IMR-90 (cell line): ENCODE data around the gene BNIP3. TPM values are rescaled to one million over a fixed set of nuclear protein-coding genes. Genes with fewer than 3 reads are reported as not detected.

Source experiments
- ATAC-seq: fragments of 200-7000 bp; cut with Tn5 transposase; 2 replicates; pipeline ENCODE4 v1.9.1; 2020; ENCODE audit warnings: low read depth, mild to moderate bottlenecking, moderate library complexity
- BruUV-seq: library from RNA; stranded (reverse); fragments of 400-500 nt; replicated peaks from 2 replicates; lab custom pipeline; 2021; lab: Mats Ljungman, UMichigan
- CTCF ChIA-PET: fragments of 300-600 bp; formaldehyde crosslinking; extraction: SDS; loops from one replicate; lab custom pipeline; 2021; ENCODE audit warnings: antibody characterized with exemption; lab: Yijun Ruan, JAX
- POLR2A ChIA-PET: fragments of 300-600 bp; sonication (Branson Sonifier 250); formaldehyde crosslinking; loops from one replicate; lab custom pipeline; 2022; ENCODE audit warnings: antibody characterized with exemption; ENCODE audit not compliant: unreplicated experiment; lab: Charles Lee
- DNase-seq: peaks from one replicate; pipeline ENCODE4 v3.0.0; 2013
- H2AFZ ChIP-seq: replicated peaks from 2 replicates; pipeline ENCODE3; 2013; ENCODE audit warnings: low read length, mild to moderate bottlenecking; ENCODE audit not compliant: poor library complexity
- H2AK5ac ChIP-seq: 2 replicates; pipeline ENCODE4 v1.6.1; 2013; ENCODE audit warnings: low read depth, low read length, inconsistent platforms
- H2AK9ac ChIP-seq: replicated peaks from 2 replicates; pipeline ENCODE3; 2013; ENCODE audit warnings: mild to moderate bottlenecking, low read depth, low read length, moderate library complexity; ENCODE audit not compliant: poor library complexity
- H2BK120ac ChIP-seq: 2 replicates; pipeline ENCODE4 v1.6.1; 2013; ENCODE audit warnings: low read depth, low read length, inconsistent platforms
- H2BK15ac ChIP-seq: 3 replicates; pipeline ENCODE4 v1.6.1; 2013; ENCODE audit warnings: low read depth, low read length, inconsistent platforms
- H2BK20ac ChIP-seq: 2 replicates; pipeline ENCODE4 v1.6.1; 2013; ENCODE audit warnings: low read depth, mild to moderate bottlenecking, inconsistent platforms, low read length, moderate library complexity
- H2BK5ac ChIP-seq: 2 replicates; pipeline ENCODE4 v1.6.1; 2013; ENCODE audit warnings: mild to moderate bottlenecking, low read depth, low read length, inconsistent platforms; ENCODE audit not compliant: poor library complexity, severe bottlenecking
- H3K14ac ChIP-seq: replicated peaks from 2 replicates; pipeline ENCODE4 v1.6.1; 2013; ENCODE audit warnings: low read depth, low read length, inconsistent platforms
- H3K18ac ChIP-seq: 2 replicates; pipeline ENCODE4 v1.6.1; 2013; ENCODE audit warnings: low read depth, low read length, control low read depth
- H3K23ac ChIP-seq: 2 replicates; pipeline ENCODE4 v1.6.1; 2013; ENCODE audit warnings: low read depth, low read length, inconsistent platforms
- H3K27ac ChIP-seq: 2 replicates; pipeline ENCODE4 v1.5.1; 2013; ENCODE audit warnings: mild to moderate bottlenecking, control low read depth, low read length; ENCODE audit not compliant: insufficient read depth
- H3K27me3 ChIP-seq: 2 replicates; pipeline ENCODE4 v1.6.1; 2013; ENCODE audit warnings: low read length; ENCODE audit not compliant: control insufficient read depth, insufficient read depth
- H3K36me3 ChIP-seq: 2 replicates; pipeline ENCODE4 v1.6.1; 2013; ENCODE audit warnings: low read length, mixed read lengths; ENCODE audit not compliant: control insufficient read depth, insufficient read depth
- H3K4ac ChIP-seq: 2 replicates; pipeline ENCODE4 v1.6.1; 2013; ENCODE audit warnings: low read depth, low read length, inconsistent platforms
- H3K4me1 ChIP-seq: 2 replicates; pipeline ENCODE4 v1.6.1; 2013; ENCODE audit warnings: low read length, mixed read lengths; ENCODE audit not compliant: control insufficient read depth, insufficient read depth
- H3K4me2 ChIP-seq: 2 replicates; pipeline ENCODE4 v1.6.1; 2013; ENCODE audit warnings: low read depth, mild to moderate bottlenecking, control low read depth, low read length, moderate library complexity
- H3K4me3 ChIP-seq: 2 replicates; pipeline ENCODE4 v1.5.1; 2013; ENCODE audit warnings: low read depth, mild to moderate bottlenecking, control low read depth, low read length, moderate library complexity; ENCODE audit not compliant: insufficient read depth
- H3K56ac ChIP-seq: 2 replicates; pipeline ENCODE4 v1.6.1; 2013; ENCODE audit warnings: low read length, inconsistent platforms; ENCODE audit not compliant: insufficient read depth; ENCODE audit errors: extremely low read depth
- H3K79me1 ChIP-seq, 2 experiments: 2 replicates each; pipeline ENCODE4 v1.6.1; 2013; ENCODE audit warnings: low read length in 2 of 2, inconsistent platforms in 1 of 2, low read depth in 1 of 2
- H3K9ac ChIP-seq: 2 replicates; pipeline ENCODE4 v1.6.1; 2013; ENCODE audit warnings: low read depth, low read length, control low read depth
- H3K9me1 ChIP-seq: 2 replicates; pipeline ENCODE4 v1.6.1; 2013; ENCODE audit warnings: low read length, inconsistent platforms; ENCODE audit not compliant: insufficient read depth
- H3K9me3 ChIP-seq: 2 replicates; pipeline ENCODE4 v1.6.1; 2013; ENCODE audit warnings: low read length; ENCODE audit not compliant: control insufficient read depth, insufficient read depth
- H4K20me1 ChIP-seq: 2 replicates; pipeline ENCODE4 v1.6.1; 2013; ENCODE audit warnings: low read length, inconsistent platforms; ENCODE audit not compliant: insufficient read depth
- H4K5ac ChIP-seq: 2 replicates; pipeline ENCODE4 v1.6.1; 2013; ENCODE audit warnings: mild to moderate bottlenecking, low read depth, low read length, control low read depth
- H4K8ac ChIP-seq, 2 experiments: 2 replicates each; pipeline ENCODE4 v1.6.1; 2013; ENCODE audit warnings: low read depth in 2 of 2, low read length in 2 of 2, control low read depth in 1 of 2, inconsistent platforms in 1 of 2
- H4K91ac ChIP-seq: 2 replicates; pipeline ENCODE4 v1.6.1; 2013; ENCODE audit warnings: low read depth, low read length, inconsistent platforms; ENCODE audit not compliant: insufficient read depth
- CEBPB ChIP-seq: IDR thresholded peaks from 2 replicates; pipeline ENCODE4 v1.6.1; 2012; ENCODE audit warnings: low read depth, low read length, improper control_type of control experiment
- CHD1 ChIP-seq: IDR thresholded peaks from 2 replicates; pipeline ENCODE4 v1.6.1; 2012; ENCODE audit warnings: low read depth, low read length, improper control_type of control experiment
- CTCF ChIP-seq: conservative IDR thresholded peaks from 2 replicates; pipeline ENCODE4 v1.5.1; 2012; ENCODE audit warnings: mild to moderate bottlenecking, low read depth, low read length, improper control_type of control experiment
- FOS ChIP-seq: fragments of 150-350 bp; IDR thresholded peaks from 2 replicates; pipeline ENCODE4 v1.6.1; 2016; ENCODE audit warnings: low read depth, low read length
- MAFK ChIP-seq: IDR thresholded peaks from 2 replicates; pipeline ENCODE4 v1.6.1; 2012; ENCODE audit warnings: low read depth, low read length, improper control_type of control experiment
- MAZ ChIP-seq: IDR thresholded peaks from 2 replicates; pipeline ENCODE4 v1.6.1; 2012; ENCODE audit warnings: low read depth, mild to moderate bottlenecking, low read length, improper control_type of control experiment, moderate library complexity, borderline replicate concordance
- MXI1 ChIP-seq: IDR thresholded peaks from 2 replicates; pipeline ENCODE4 v1.6.1; 2012; ENCODE audit warnings: low read depth, mild to moderate bottlenecking, low read length, moderate library complexity, borderline replicate concordance
- NFE2L2 ChIP-seq: fragments of 150-350 bp; IDR thresholded peaks from 2 replicates; pipeline ENCODE4 v1.6.1; 2016; ENCODE audit warnings: low read depth, mild to moderate bottlenecking, low read length
- RAD21 ChIP-seq: IDR thresholded peaks from 2 replicates; pipeline ENCODE4 v1.6.1; 2012; ENCODE audit warnings: low read length, improper control_type of control experiment
- RCOR1 ChIP-seq: IDR thresholded peaks from 2 replicates; pipeline ENCODE4 v1.6.1; 2012; ENCODE audit warnings: mild to moderate bottlenecking, low read length, improper control_type of control experiment; ENCODE audit not compliant: insufficient replicate concordance
- RFX5 ChIP-seq: IDR thresholded peaks from 2 replicates; pipeline ENCODE4 v1.8.0; 2012; ENCODE audit warnings: low read depth, mild to moderate bottlenecking, low read length, moderate library complexity
- SMC3 ChIP-seq: fragments of 150-350 bp; IDR thresholded peaks from 2 replicates; pipeline ENCODE4 v1.6.1; 2016; ENCODE audit warnings: low read depth, mild to moderate bottlenecking, antibody characterized with exemption, low read length, moderate library complexity
- WGBS, 2 experiments: methylation state at CpG; one replicate each; pipeline versions ENCODE4 v1.1.5 to v1.1.7; 2013; ENCODE audit warnings: missing lambda C conversion rate in 2 of 2; ENCODE audit not compliant: insufficient read length in 1 of 2; ENCODE audit errors: extremely low coverage in 2 of 2; 5-methylcytosine and 5-hydroxymethylcytosine counted together
- dilution Hi-C: fragments of 300-500 bp; cut with HindIII; formaldehyde crosslinking; loops from one replicate; pipeline ENCODE4 v1.14.3; 2018; ENCODE audit warnings: low sequenced_read_pairs; ENCODE audit not compliant: unreplicated experiment
- in situ Hi-C: fragments of 300-500 bp; cut with MboI; formaldehyde crosslinking; loops from 3 replicates; pipeline ENCODE4 v1.14.3; 2019; ENCODE audit warnings: low sequenced_read_pairs, inconsistent platforms, mixed read lengths
- intact Hi-C: fragments of 100-400 bp; cut with micrococcal nuclease; formaldehyde crosslinking; loops from 2 replicates; pipeline ENCODE4 v1.10.0; 2022
- polyA plus RNA-seq, 3 experiments: library from polyadenylated mRNA; depleted of rRNA; stranded (reverse); fragments of >200 nt; gene quantifications; 2 replicates each; pipeline ENCODE4 v1.2.3, GENCODE V29; 2012; ENCODE audit warnings: low replicate concordance in 1 of 3
- total RNA-seq: library from RNA; depleted of rRNA; stranded (reverse); fragments of >200 nt; gene quantifications from 2 replicates; pipeline ENCODE4 v1.2.3, GENCODE V29; 2012
- TF ChIP-seq, protein P1 (sequence below): fragments of 150-350 bp; IDR thresholded peaks from 2 replicates; pipeline ENCODE4 v1.6.1; 2016; ENCODE audit warnings: low read depth, mild to moderate bottlenecking, low read length, moderate library complexity, borderline replicate concordance

The BNIP3 gene
- total and polyA plus RNA-seq, 2 of the 4 experiments (the other 2 are of a cell fraction): 134 to 211 TPM

DNA sequence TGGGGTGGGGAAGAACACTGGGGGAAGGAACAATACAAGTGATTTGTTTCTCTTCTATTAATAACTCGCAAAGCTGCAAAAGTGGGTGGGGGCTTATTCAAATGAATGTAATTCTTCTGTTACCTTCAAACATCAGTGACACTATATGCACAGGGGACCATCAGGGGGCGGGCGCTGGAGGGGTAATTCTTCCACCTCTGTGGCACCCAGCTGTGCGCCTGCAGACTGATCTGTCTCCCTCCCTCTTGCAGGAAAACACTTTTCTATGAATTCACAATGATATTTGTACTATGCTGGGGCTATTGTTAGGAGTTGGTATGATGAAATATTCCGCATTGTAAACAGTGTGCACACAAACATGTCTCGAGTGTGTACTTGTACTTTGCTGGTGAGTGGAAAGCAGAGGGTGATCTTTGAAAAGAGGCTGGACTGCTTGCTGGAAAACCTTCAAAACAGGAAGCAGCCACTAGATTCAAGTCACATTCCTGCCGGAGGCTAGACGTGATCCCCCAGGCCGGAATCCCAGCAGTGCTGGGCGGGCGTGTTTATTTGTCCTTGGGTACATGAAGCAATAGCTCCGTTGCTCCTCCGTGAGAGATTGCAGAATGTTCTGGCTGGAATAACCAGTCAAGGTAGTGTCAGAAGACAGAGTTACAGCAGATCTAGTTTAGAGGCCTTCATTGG is 15.8 kb upstream of the BNIP3 start:
- CTCF ChIA-PET: interaction anchor here (0.6 to 1.3 kb wide), 3 partner anchors 17 to 146 kb away, joined by 3 to 6 read pairs (median 4); no protein-coding TSS in a partner anchor
- POLR2A ChIA-PET: interaction anchor here (0.6 kb wide), 1 partner anchor 160 kb away, joined by 3 read pairs; no protein-coding TSS in a partner anchor
- no TSS peak for BruUV-seq
- TF ChIP-seq MXI1 (peak; percentile 70; the same call in 1 of the 2 replicates), RAD21 (peak; percentile 23), MAFK (no peak), CTCF (no peak), CHD1 (no peak), NFE2L2 (no peak), SMC3 (no peak), FOS (peak; percentile 41; the same call in 1 of the 2 replicates), RFX5 (no peak), RCOR1 (peak; percentile 47), MAZ (peak; percentile 66; the same call in 1 of the 2 replicates), CEBPB (peak; percentile 99)
- TF ChIP-seq, protein P1, sequence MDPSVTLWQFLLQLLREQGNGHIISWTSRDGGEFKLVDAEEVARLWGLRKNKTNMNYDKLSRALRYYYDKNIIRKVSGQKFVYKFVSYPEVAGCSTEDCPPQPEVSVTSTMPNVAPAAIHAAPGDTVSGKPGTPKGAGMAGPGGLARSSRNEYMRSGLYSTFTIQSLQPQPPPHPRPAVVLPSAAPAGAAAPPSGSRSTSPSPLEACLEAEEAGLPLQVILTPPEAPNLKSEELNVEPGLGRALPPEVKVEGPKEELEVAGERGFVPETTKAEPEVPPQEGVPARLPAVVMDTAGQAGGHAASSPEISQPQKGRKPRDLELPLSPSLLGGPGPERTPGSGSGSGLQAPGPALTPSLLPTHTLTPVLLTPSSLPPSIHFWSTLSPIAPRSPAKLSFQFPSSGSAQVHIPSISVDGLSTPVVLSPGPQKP: no peak

More for the DNA sequence above, 15.8 kb upstream of the BNIP3 start:
- DNase-seq: peak; percentile 90
- Histone ChIP-seq H3K27ac (peak overlapping the region; percentile 51; the same call in 1 of the 2 replicates), H3K9ac (no peak overlapping the region; the same call in 1 of the 2 replicates), H3K4ac (peak overlapping the region; percentile 48; the same call in 1 of the 2 replicates), H3K18ac (peak overlapping the region; percentile 42; the same call in 1 of the 2 replicates), H2BK120ac (peak overlapping the region; percentile 50), H3K4me2 (peak overlapping the region; percentile 38), H3K23ac (no peak overlapping the region), H3K79me1 (no peaks in the 10 kb centered on the region), H3K4me1 (peaks cover 18% of the 10 kb centered on the region), H2BK5ac (peak overlapping the region; percentile 12), H3K9me1 (peaks cover 10% of the 10 kb centered on the region; the same call in 1 of the 2 replicates), H4K91ac (peak overlapping the region; percentile 17; the same call in 1 of the 2 replicates), H4K20me1 (no peaks in the 10 kb centered on the region), H3K27me3 (peaks cover 2% of the 10 kb centered on the region; the same call in 1 of the 2 replicates), H3K9me3 (no peaks in the 10 kb centered on the region), H3K4me3 (no peak overlapping the region), H2AK9ac (no peak overlapping the region), H2AFZ (peak overlapping the region; percentile 41), H3K36me3 (no peaks in the 10 kb centered on the region), H2AK5ac (no peak overlapping the region), H4K8ac (peak overlapping the region in 1 of 2 experiments; percentile 42; a peak in 2 of 4 replicates), H4K5ac (no peak overlapping the region; the same call in 1 of the 2 replicates), H3K56ac (0 out of 2 replicates have a peak overlapping the region, but pooled peaks have one; percentile 7), H2BK20ac (peak overlapping the region; percentile 28; the same call in 1 of the 2 replicates), H2BK15ac (no peak overlapping the region), H3K14ac (no peak overlapping the region)
- WGBS, 2 experiments: 0% methylated on average over 4 of the region's 13 CpGs; no CpG with 5 or more reads in 1 of the 2 experiments
- intact Hi-C loops (loop anchor here (1.0 kb wide), 1 partner anchor 13 kb away; no protein-coding TSS in a partner anchor), in situ Hi-C loops (no loop called here), dilution Hi-C loops (no loop called here)
- peak; percentile 95 for ATAC-seq
